ENCODE data around the gene BTBD16.
A peak's percentile ranks its signal among the peaks of the same experiment; 100 is the strongest.

Gene BTBD16

GRCh38 chr10:122373721-122374120 is 102.6 kb downstream of the BTBD16 start:
- no peak for DNase-seq (ENCODE audit: low read depth, low spot score)

GRCh38 chr10:122374237-122374858 is 103.3 kb downstream of the BTBD16 start, which contains the start of gene PLEKHA1:
PLEKHA1 (plus strand) TSS chr10:122374708; CDS start chr10:122393201, 18,493 bp downstream.
- peak; percentile 85 for DNase-seq (ENCODE audit: low read depth, low spot score)

GRCh38 chr10:122374859-122375678 is 104.0 kb downstream of the BTBD16 start:
- DNase-seq (ENCODE audit: low read depth, low spot score) = peak; percentile 43

GRCh38 chr10:122375679-122376160 is 104.6 kb downstream of the BTBD16 start:
- DNase-seq (ENCODE audit: low read depth, low spot score) = no peak

GRCh38 chr10:122376364-122376961 is 105.4 kb downstream of the BTBD16 start:
- DNase-seq (ENCODE audit: low read depth, low spot score) = no peak

- DNase-seq (ENCODE audit: low read depth, low spot score) = no peak
Measured at GRCh38 chr10:122379041-122379440, 107.9 kb downstream of the BTBD16 start.

GRCh38 chr10:122379537-122379936 is 108.4 kb downstream of the BTBD16 start:
- DNase-seq (ENCODE audit: low read depth, low spot score) = no peak

GRCh38 chr10:122380703-122381102 is 109.6 kb downstream of the BTBD16 start:
- DNase-seq (ENCODE audit: low read depth, low spot score) = no peak

GRCh38 chr10:122381680-122382079 is 110.6 kb downstream of the BTBD16 start:
- no peak for DNase-seq (ENCODE audit: low read depth, low spot score)

GRCh38 chr10:122386514-122386913 is 115.4 kb downstream of the BTBD16 start:
- DNase-seq (ENCODE audit: low read depth, low spot score) = no peak

- DNase-seq (ENCODE audit: low read depth, low spot score) = no peak
Measured at GRCh38 chr10:122387572-122387971, 116.5 kb downstream of the BTBD16 start.
